Liver (tissue), 9 donors: Measurements from ENCODE around the gene MRGPRX2. TPM values are rescaled to one million over a fixed set of nuclear protein-coding genes. Genes with fewer than 3 reads are reported as not detected.

ENCODE experiments used
- DNase-seq: peaks from one replicate; pipeline ENCODE4 v3.0.0-alpha.2; 2017; ENCODE audit warnings: low spot score
- H3K27ac ChIP-seq, 2 donors: one replicate each; pipeline ENCODE4 v1.7.0; 2013; ENCODE audit warnings: inconsistent platforms in 2 of 2, low read length in 2 of 2, control low read depth in 1 of 2, low read depth in 1 of 2, mild to moderate bottlenecking in 1 of 2
- H3K27me3 ChIP-seq, 4 donors: one replicate each; pipeline versions ENCODE4 v1.6.1 to v1.7.0; 2013; ENCODE audit warnings: low read length in 3 of 4, inconsistent platforms in 1 of 4, mild to moderate bottlenecking in 1 of 4, moderate library complexity in 1 of 4; ENCODE audit not compliant: control insufficient read depth in 4 of 4, insufficient read depth in 4 of 4
- H3K36me3 ChIP-seq, 4 donors: one replicate each; pipeline versions ENCODE4 v1.6.1 to v1.7.0; 2013; ENCODE audit warnings: low read length in 3 of 4, mild to moderate bottlenecking in 3 of 4, low read depth in 1 of 4, moderate library complexity in 1 of 4; ENCODE audit not compliant: control insufficient read depth in 4 of 4, insufficient read depth in 3 of 4
- H3K4me1 ChIP-seq, 4 donors: one replicate each; pipeline versions ENCODE4 v1.6.1 to v1.7.0; 2013; ENCODE audit warnings: low read length in 3 of 4, mild to moderate bottlenecking in 3 of 4, moderate library complexity in 1 of 4; ENCODE audit not compliant: control insufficient read depth in 4 of 4, insufficient read depth in 4 of 4
- H3K4me3 ChIP-seq, 3 donors: one replicate each; pipeline versions ENCODE4 v1.6.1 to v1.7.0; 2013; ENCODE audit warnings: low read length in 3 of 3, control low read depth in 1 of 3, low read depth in 1 of 3, mild to moderate bottlenecking in 1 of 3
- H3K9ac ChIP-seq, 2 donors: one replicate each; pipeline ENCODE4 v1.7.0; 2013; ENCODE audit warnings: low read length in 2 of 2, mild to moderate bottlenecking in 2 of 2, moderate library complexity in 2 of 2, control low read depth in 1 of 2, low read depth in 1 of 2
- H3K9me3 ChIP-seq, 4 donors: one replicate each; pipeline versions ENCODE4 v1.6.1 to v1.7.0; 2013; ENCODE audit warnings: low read length in 3 of 4; ENCODE audit not compliant: control insufficient read depth in 4 of 4
- ATF3 ChIP-seq: IDR thresholded peaks from 2 replicates; pipeline ENCODE4 v1.6.1; 2016; ENCODE audit warnings: antibody characterized with exemption
- CTCF ChIP-seq: fragments of 150-350 bp; IDR thresholded peaks from 2 replicates; pipeline ENCODE4 v1.5.1; 2017; ENCODE audit warnings: improper control_type of control experiment, low read depth, low read length; ENCODE audit not compliant: missing input control
- FOXA1 ChIP-seq: IDR thresholded peaks from 2 replicates; pipeline ENCODE4 v1.6.1; 2016; ENCODE audit warnings: antibody characterized with exemption
- FOXA2 ChIP-seq: IDR thresholded peaks from 2 replicates; pipeline ENCODE4 v1.6.1; 2016; ENCODE audit warnings: antibody characterized with exemption
- GABPA ChIP-seq, 2 donors: IDR thresholded peaks in 1 of 2; conservative IDR thresholded peaks in 1 of 2; 2 replicates each; pipeline ENCODE4 v1.6.1; 2016; ENCODE audit warnings: antibody characterized with exemption in 2 of 2, mild to moderate bottlenecking in 1 of 2, moderate library complexity in 1 of 2
- HNF4A ChIP-seq, 2 donors: conservative IDR thresholded peaks; 2 replicates each; pipeline ENCODE4 v1.6.1; 2016; ENCODE audit warnings: antibody characterized with exemption in 2 of 2, mild to moderate bottlenecking in 2 of 2
- HNF4G ChIP-seq: IDR thresholded peaks from 2 replicates; pipeline ENCODE4 v1.6.1; 2016; ENCODE audit warnings: antibody characterized with exemption
- JUND ChIP-seq, 2 donors: IDR thresholded peaks; 2 replicates each; pipeline ENCODE4 v1.6.1; 2016; ENCODE audit warnings: antibody characterized with exemption in 2 of 2
- MAX ChIP-seq: IDR thresholded peaks from 2 replicates; pipeline ENCODE4 v1.6.1; 2016; ENCODE audit warnings: antibody characterized with exemption
- RAD21 ChIP-seq, 2 donors: IDR thresholded peaks; 2 replicates each; pipeline ENCODE4 v1.6.1; 2016; ENCODE audit warnings: antibody characterized with exemption in 2 of 2, mild to moderate bottlenecking in 2 of 2
- REST ChIP-seq: IDR thresholded peaks from 2 replicates; pipeline ENCODE4 v1.6.1; 2016; ENCODE audit warnings: antibody characterized with exemption, mild to moderate bottlenecking
- RXRA ChIP-seq, 2 donors: IDR thresholded peaks; 2 replicates each; pipeline ENCODE4 v1.6.1; 2017 to 2018; ENCODE audit warnings: antibody characterized with exemption in 2 of 2, mild to moderate bottlenecking in 1 of 2
- SP1 ChIP-seq: IDR thresholded peaks from 2 replicates; pipeline ENCODE4 v1.6.1; 2018; ENCODE audit warnings: antibody characterized with exemption, mild to moderate bottlenecking
- YY1 ChIP-seq: IDR thresholded peaks from 2 replicates; pipeline ENCODE4 v1.6.1; 2016; ENCODE audit warnings: antibody characterized with exemption, mild to moderate bottlenecking
- ZBTB33 ChIP-seq: IDR thresholded peaks from 2 replicates; pipeline ENCODE4 v1.6.1; 2016; ENCODE audit warnings: antibody characterized with exemption
- WGBS: extraction: QIAGEN DNeasy Blood & Tissue Kit; methylation state at CpG from one replicate; pipeline ENCODE4 v1.1.7; 2013; 5-methylcytosine and 5-hydroxymethylcytosine counted together
- polyA plus RNA-seq, 2 donors: library from polyadenylated mRNA; stranded (reverse) in 1 of 2; unstranded in 1 of 2; fragments of 200-250 nt in 1 of 2; fragments of >200 nt in 1 of 2; fragmentation: Nextera tagmentation in 1 of 2; extraction: Ambion mirVana in 1 of 2; gene quantifications; one replicate each; pipeline versions ENCODE4 v1.2.1 to v1.2.3, GENCODE V29; 2013 to 2015
- total RNA-seq, 2 donors: library from RNA; depleted of rRNA; stranded (reverse); fragments of >200 nt; gene quantifications; one replicate each; pipeline ENCODE4 v1.2.3, GENCODE V29; 2014
- donor health status: healthy.
- donor health status: healthy.
- donor health status: healthy.
- donor health status: healthy.
- donor health status: healthy.

MRGPRX2 gene
- total and polyA plus RNA-seq, 4 donors: not detected

- Histone ChIP-seq H3K4me3 (no peak overlapping the region), H3K36me3 (no peaks in the 10 kb centered on the region), H3K4me1 (no peaks in the 10 kb centered on the region), H3K27ac (no peak overlapping the region), H3K9me3 (no peaks in the 10 kb centered on the region), H3K27me3 (peaks cover 0 to 3% (median 0%) of the 10 kb centered on the region in 4 donors), H3K9ac (no peak overlapping the region)
- no peak for TF ChIP-seq GABPA (IDR thresholded peaks at IDR 0.05 in 1 of 2, conservative IDR thresholded peaks at IDR 0.05 in 1 of 2)
- TF ChIP-seq RXRA (IDR thresholded peaks at IDR 0.05): no peak
- no peak for TF ChIP-seq CTCF
- TF ChIP-seq ATF3: no peak
- no peak for TF ChIP-seq FOXA1
- TF ChIP-seq SP1: no peak
- no peak for TF ChIP-seq YY1
- TF ChIP-seq JUND (IDR thresholded peaks at IDR 0.05): no peak
- no peak for TF ChIP-seq ZBTB33
- TF ChIP-seq FOXA2: no peak
- no peak for TF ChIP-seq HNF4A (conservative IDR thresholded peaks at IDR 0.05)
- TF ChIP-seq REST: no peak
- no peak for TF ChIP-seq MAX
- TF ChIP-seq RAD21 (IDR thresholded peaks at IDR 0.05): no peak
- no peak for TF ChIP-seq HNF4G
- WGBS: 75% methylated on average over 6 of the region's 6 CpGs
- no peak for DNase-seq
These were observed 20.1 kb upstream of the MRGPRX2 start for GRCh38 chr11:19080579-19080993.
